Upper lobe of left lung (tissue), 4 donors: ENCODE data around the gene UBL3.

Experiments used
- POLR2A ChIP-seq, 4 donors: fragments of 450-650 bp; IDR thresholded peaks; one replicate each; pipeline ENCODE4 v1.5.1; 2016 to 2017; ENCODE audit warnings: antibody characterized with exemption in 4 of 4, mild to moderate bottlenecking in 2 of 4
- POLR2AphosphoS5 ChIP-seq, 2 donors: sonication (generic); formaldehyde crosslinking; IDR thresholded peaks; one replicate each; pipeline ENCODE4 v1.5.1; 2017; ENCODE audit warnings: antibody characterized with exemption in 2 of 2

DNA sequence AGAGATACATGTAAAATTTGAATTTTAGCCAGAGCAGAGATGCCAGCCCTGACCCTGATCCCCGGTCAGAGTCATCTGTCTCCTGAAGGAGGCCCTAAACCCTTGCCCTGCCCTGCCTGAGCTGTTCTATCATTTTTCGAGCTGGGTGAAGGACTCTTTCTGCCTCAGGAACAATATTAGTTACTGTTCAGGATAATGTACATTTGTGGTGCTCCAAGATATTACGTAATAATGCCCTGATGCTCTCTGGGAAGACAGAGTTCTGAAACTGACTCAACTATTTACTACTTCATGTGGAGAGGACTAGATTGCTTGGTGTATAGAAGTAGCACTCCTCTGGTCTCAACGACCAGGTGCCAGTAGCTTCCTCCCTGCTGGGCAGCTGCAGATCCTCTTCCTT, 37.9 kb upstream of the UBL3 start:
- TF ChIP-seq POLR2A (IDR thresholded peaks at IDR 0.05): no peak
- TF ChIP-seq POLR2AphosphoS5 (IDR thresholded peaks at IDR 0.05): no peak
